ENCODE data around the gene SEMA4C. TPM values are rescaled to one million over a fixed set of nuclear protein-coding genes. Genes with fewer than 3 reads are reported as not detected.

Gene SEMA4C
- total and polyA plus RNA-seq, 2 of the 4 experiments (the other 2 are of a cell fraction): 15.8 to 24.3 TPM

DNA sequence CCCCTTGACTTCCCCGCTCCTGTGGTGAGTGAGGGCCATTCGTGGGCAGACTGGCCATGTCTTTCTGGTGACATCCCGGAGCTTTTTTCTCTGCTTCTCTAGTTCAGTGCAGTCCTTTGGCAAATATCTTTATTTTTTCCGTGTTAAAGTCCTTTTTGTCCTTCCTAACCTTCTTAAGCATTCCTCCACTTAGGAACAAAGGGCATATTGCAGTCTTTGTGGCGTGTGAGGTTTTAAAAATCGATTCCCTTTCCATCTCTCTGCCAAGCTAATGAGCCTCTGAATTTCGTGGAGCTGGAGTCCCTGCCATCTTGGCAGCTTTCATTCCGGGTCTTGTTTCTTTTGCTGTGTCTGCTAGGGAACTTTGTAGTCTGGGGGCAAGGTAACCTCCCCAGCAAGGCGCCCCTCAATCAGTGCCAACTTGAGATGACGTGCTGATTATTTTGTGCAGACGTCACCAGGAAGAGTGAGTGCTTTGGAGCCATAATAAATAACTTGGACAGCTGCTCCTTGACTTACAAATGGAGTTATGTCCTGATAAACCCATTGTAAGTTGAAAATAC, 48.7 kb downstream of the SEMA4C start:
- Histone ChIP-seq H3K23ac (ENCODE audit: low read depth, low read length) (no peak overlapping the region), H2AK9ac (replicated peaks; ENCODE audit: low read depth, low read length, poor library complexity) (no peak overlapping the region), H3K4me1 (ENCODE audit: control insufficient read depth, insufficient read depth, low read length) (peaks cover 12% of the 10 kb centered on the region), H3K4me2 (ENCODE audit: low read depth, low read length) (no peak overlapping the region), H3K79me1 (ENCODE audit: low read depth in 1 of 2, low read length in 2 of 2) (peaks cover 23 to 65% of the 10 kb centered on the region in 2 experiments), H3K18ac (ENCODE audit: low read depth, low read length) (no peak overlapping the region), H3K36me3 (ENCODE audit: control insufficient read depth, insufficient read depth, low read length) (peaks cover 7% of the 10 kb centered on the region; the same call in 1 of the 2 replicates), H3K9me1 (ENCODE audit: insufficient read depth, low read length) (peaks cover 18% of the 10 kb centered on the region), H3K4ac (ENCODE audit: low read depth, low read length) (no peak overlapping the region), H3K27me3 (ENCODE audit: control insufficient read depth, insufficient read depth, low read length) (no peaks in the 10 kb centered on the region), H3K14ac (replicated peaks; ENCODE audit: low read depth, low read length) (no peak overlapping the region), H4K91ac (ENCODE audit: insufficient read depth, low read depth, low read length) (no peak overlapping the region), H3K9me3 (ENCODE audit: control insufficient read depth, insufficient read depth, low read length) (no peaks in the 10 kb centered on the region), H2BK15ac (ENCODE audit: low read depth, low read length) (no peak overlapping the region), H3K9ac (ENCODE audit: low read depth, low read length) (no peak overlapping the region), H3K56ac (ENCODE audit: extremely low read depth, insufficient read depth, low read length) (no peak overlapping the region), H4K5ac (ENCODE audit: low read depth, low read length) (no peak overlapping the region), H2BK5ac (ENCODE audit: low read depth, low read length, poor library complexity, severe bottlenecking) (no peak overlapping the region), H3K27ac (ENCODE audit: insufficient read depth, low read length) (no peak overlapping the region), H2BK120ac (ENCODE audit: low read depth, low read length) (no peak overlapping the region), H3K4me3 (ENCODE audit: insufficient read depth, low read depth, low read length) (no peak overlapping the region), H2AK5ac (ENCODE audit: low read depth, low read length) (no peak overlapping the region), H2AFZ (replicated peaks; ENCODE audit: low read length, poor library complexity) (no peak overlapping the region), H2BK20ac (ENCODE audit: low read depth, low read length) (no peak overlapping the region), H4K20me1 (ENCODE audit: insufficient read depth, low read length) (peaks cover 60% of the 10 kb centered on the region), H4K8ac (ENCODE audit: low read depth in 2 of 2, low read length in 2 of 2) (no peak overlapping the region)
- CTCF ChIA-PET: interaction anchor here (0.8 kb wide), 1 partner anchor 28 kb away, joined by 4 read pairs; no protein-coding TSS in a partner anchor
- TF ChIP-seq CHD1 (IDR thresholded peaks at IDR 0.05; ENCODE audit: low read depth, low read length) (no peak), RFX5 (IDR thresholded peaks at IDR 0.05; ENCODE audit: low read depth, low read length) (no peak), CEBPB (IDR thresholded peaks at IDR 0.05; ENCODE audit: low read depth, low read length) (no peak), MAFK (IDR thresholded peaks at IDR 0.05; ENCODE audit: low read depth, low read length) (no peak), RCOR1 (IDR thresholded peaks at IDR 0.05; ENCODE audit: insufficient replicate concordance, low read length) (no peak), MAZ (IDR thresholded peaks at IDR 0.05; ENCODE audit: borderline replicate concordance, low read depth, low read length) (no peak), POLR2A (IDR thresholded peaks at IDR 0.05; ENCODE audit: low read depth, low read length) (no peak)
- POLR2A ChIA-PET (ENCODE audit: unreplicated experiment): no interaction called here
- ATAC-seq (ENCODE audit: low read depth): no peak
- DNase-seq: no peak
- dilution Hi-C loops (cut with HindIII; ENCODE audit: low sequenced_read_pairs, unreplicated experiment) (no loop called here), in situ Hi-C loops (cut with MboI; ENCODE audit: low sequenced_read_pairs) (no loop called here), intact Hi-C loops (cut with micrococcal nuclease) (no loop called here)
- WGBS, 2 experiments (ENCODE audit: extremely low coverage in 2 of 2, insufficient read length in 1 of 2): no CpG with 5 or more reads among the region's 11 CpGs
- no TSS peak for BruUV-seq (replicated peaks)
